HT1080 (cell line): Measurements from ENCODE around the gene LMBRD2. TPM values are rescaled to one million over a fixed set of nuclear protein-coding genes. Genes with fewer than 3 reads are reported as not detected.

Source experiments
- DNase-seq: peaks from one replicate; pipeline ENCODE4 v3.0.0-alpha.2; 2015; ENCODE audit warnings: low read depth
- total RNA-seq: library from RNA; depleted of rRNA; stranded (reverse); fragments of >200 nt; shearing (Covaris generic); gene quantifications from 2 replicates; pipeline ENCODE4 v1.2.3, GENCODE V29; 2014

Gene LMBRD2
- total RNA-seq, 1 experiment from 2014 or later = 8.0 TPM

- DNase-seq = no peak
Measured at GRCh38 chr5:36111238-36111637, 40.4 kb downstream of the LMBRD2 start.

GRCh38 chr5:36108758-36109460, 42.8 kb downstream of the LMBRD2 start:
- DNase-seq = no peak

DNA sequence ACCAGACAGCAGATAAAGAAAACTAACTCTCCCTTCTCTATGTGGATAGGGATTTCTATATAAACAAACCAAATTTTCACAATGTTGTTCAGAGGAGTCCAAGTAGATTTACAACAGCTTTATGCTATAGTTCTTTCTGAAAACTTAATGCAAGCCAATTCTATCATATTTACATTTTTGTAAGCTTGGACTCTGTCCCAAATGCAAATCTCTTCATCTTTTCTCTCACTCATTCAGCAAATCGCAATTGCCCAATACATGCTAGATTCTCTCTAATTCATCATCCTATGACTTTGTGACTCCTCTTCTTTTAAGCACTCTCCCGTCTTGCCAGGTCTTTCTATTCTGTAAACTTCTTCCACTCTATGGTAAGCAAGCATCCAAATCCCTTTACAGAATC, 45.9 kb downstream of the LMBRD2 start:
- no peak for DNase-seq

DNA sequence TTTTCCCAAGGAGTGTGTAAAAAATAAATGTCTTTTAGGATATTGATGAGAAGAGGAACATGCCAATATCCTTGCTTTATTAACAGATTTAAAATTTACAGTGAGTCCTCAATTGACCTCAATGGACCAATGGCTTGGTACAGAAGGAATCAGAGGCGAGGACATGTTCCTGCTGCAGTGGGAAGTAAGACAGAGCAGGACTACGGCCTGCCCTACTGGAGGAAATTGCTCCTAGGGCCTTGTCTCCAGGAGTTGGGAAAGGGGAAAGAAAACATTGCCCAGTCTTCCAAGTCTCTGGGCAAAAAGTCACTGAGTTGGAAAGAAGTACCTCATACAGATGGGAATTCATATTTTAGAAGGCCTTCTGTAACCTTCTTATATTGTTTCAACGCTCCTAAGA, 51.9 kb downstream of the LMBRD2 start:
- DNase-seq = no peak

DNA sequence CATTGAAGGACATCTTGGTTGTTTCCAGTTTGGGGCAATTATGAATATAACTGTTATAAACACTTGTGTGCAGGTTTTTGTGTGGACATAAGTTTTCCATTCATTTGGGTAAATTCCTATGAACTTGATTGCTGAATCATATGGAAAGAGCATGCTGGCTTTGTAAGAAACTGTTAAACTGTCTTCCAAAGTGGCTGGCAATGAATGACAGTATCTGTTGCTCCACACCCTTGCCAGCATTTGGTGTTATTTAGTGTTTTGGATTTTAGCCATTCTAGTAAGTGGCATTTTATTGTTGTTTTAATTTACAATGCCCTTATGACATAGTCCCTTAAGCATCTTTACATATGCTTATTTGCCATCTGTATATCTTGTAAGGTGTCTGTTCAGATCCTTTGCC, 55.2 kb downstream of the LMBRD2 start:
- no peak for DNase-seq

DNA sequence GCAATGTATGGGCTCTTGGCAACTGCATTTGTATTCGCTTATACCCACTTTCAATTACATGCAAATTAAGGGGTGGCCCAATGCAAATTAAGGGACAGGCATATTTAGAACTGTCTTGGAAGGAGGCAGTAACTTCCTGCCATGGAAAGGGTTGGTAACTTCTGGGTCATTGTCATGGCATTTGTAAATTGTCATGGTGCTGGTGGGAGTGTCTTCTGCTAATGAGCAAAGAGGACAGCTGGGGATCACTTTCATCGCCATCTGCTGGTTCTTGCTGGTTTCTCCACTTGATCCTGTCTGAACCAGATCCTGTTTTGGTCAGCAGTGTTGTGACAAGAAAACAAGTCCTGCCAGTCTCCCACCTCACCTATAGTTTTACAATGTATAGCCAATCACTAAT, 61.7 kb downstream of the LMBRD2 start:
- peak; percentile 52 for DNase-seq

DNA sequence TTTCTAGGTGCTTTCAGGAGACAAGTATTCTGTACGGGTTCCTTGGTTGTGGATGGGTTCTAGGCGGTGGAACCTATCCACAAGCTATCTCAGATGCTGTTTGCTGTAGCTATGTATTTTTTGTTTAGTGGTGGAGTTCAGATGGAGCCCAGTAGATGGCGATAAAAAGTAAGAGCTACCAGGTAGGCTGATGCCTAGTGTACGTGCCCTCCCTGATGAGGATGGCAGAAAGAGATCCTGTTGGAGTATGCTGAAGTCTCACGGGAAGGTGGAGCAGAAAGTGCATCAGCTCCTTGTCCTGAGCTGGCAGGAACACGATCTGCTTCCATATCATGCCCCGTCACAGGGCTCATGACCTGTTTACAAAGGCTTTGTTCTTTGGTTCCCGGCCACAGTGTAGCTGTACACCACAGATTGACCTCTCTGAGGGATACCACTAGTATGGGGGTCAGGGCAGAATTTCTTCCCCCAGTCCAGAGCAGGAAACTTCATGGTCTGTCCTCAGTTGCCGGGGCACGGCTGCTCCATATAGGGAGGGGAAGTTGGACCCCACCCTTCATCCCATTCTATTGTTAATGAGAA, 72.4 kb downstream of the LMBRD2 start:
- DNase-seq = peak; percentile 49

- DNase-seq = no peak
Measured at GRCh38 chr5:36078430-36078829, 73.3 kb downstream of the LMBRD2 start.

DNA sequence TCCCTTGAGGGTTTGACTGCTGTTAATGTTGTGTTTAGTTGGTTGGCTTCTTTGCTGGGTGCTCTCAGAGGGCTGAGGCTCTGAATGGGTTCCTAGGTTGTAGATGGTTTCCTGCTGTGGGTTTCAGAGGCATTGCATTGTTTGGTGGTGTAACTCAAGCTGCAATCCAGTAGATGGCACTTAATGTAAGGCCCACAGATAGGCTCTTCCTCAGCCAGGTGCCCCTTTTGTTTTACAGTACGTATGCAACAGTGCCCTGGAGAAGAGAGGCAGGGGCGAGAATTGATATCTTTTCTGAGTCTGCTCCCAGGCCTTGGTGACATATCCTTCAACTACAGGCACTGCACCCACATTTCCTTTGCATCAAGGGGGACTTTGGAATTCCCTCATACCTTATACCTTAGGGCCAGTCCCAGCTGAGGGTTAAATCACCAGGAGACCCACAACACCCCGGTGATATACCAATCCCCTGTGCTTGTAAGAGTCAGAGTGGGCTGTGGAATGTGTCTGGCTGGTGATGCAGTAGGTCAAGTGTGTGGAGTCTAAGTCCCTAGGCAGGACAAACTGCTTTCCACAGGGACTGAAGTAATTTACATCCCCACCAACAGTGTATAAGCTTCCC, 78.0 kb downstream of the LMBRD2 start:
- DNase-seq = peak; percentile 30

GRCh38 chr5:36070687-36071571, 80.8 kb downstream of the LMBRD2 start:
- peak; percentile 39 for DNase-seq

- no peak for DNase-seq
Measured at GRCh38 chr5:36068751-36069281, 82.9 kb downstream of the LMBRD2 start.

DNA sequence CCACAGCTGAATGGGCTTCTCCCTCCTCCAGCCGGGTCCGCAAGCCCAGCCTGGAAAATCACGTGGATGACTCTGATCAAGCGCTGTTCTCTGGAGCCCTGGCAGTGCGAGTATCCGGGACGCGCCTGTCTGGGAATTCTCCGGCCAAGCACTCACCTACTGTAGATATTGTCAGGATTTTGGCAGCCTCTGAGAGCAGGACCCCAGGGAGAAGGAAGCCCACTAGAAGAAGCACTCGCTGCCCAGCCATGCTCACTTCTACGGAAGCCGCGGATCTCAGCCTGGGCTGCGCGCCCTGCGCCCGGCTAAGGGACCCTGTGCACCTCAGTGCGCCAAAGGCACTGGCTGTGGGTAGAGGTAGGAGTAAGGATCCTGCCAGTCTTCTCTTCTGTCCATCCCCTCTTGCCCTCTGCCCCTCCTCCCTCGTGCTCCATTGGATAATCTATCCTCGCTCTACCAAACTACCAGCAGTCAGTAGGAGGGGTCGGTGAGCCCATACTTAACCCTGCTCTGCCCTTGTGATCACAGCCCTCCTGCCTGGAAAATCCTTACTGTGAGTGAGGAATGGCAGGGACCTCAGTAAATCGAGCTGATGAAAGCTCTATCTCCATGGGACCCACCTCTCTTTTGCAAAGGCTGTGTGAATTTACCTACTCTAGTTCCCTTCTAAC, 85.0 kb downstream of the LMBRD2 start, which contains the start of gene UGT3A2:
Gene UGT3A2 (minus strand): TSS at position 343 of the 671 bp plus-strand sequence. CDS start 93 bp downstream, at position 250.
- no peak for DNase-seq

DNA sequence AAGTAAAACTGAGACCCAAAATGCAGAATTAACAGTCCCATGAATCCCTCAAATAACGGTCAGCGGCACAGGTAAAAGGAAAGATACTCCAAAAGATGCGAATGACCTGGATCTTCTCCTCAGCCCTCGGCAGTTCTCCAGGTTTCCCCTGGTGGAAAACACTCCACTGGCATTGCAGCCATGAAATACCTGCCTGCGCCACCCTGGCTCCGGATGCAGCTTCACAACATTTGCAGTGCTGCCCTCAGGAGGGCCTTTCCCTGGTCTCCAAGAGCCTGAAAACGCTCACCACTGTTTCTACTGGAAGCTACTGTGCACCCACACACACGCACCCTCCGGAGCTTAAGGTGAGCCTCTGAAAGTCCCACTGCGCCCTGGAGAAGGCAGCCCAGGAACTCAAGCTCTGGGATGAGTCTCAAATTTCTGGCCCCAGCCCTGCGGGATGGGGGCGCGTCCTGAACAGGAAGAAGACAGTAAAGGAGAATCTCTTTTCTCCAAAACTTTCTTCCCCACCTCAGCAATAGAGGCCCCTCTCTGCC, 85.6 kb downstream of the LMBRD2 start:
- no peak for DNase-seq

DNA sequence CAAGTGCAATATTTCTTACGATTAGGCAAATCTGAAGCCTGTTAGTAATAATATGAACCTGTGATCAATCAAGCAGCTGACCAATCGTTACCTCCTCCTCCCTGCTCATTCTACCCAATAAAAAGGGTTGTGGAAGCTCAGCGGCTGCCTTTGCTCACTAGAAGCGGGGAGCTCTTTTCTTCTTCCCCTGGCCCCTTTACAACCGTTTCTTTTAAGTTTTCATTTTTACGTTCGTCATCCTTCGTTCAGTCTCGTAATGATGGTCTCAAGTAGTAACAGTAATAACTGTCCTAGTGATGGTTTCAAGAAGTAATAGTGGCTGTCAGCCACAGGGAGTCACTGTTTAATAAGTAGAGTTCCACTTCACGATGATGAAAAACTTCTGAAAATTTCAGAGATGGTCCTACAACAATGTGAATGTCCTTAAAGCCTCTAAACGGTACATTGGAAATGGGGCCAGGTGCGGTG, 91.2 kb downstream of the LMBRD2 start:
- DNase-seq = peak; percentile 6

DNA sequence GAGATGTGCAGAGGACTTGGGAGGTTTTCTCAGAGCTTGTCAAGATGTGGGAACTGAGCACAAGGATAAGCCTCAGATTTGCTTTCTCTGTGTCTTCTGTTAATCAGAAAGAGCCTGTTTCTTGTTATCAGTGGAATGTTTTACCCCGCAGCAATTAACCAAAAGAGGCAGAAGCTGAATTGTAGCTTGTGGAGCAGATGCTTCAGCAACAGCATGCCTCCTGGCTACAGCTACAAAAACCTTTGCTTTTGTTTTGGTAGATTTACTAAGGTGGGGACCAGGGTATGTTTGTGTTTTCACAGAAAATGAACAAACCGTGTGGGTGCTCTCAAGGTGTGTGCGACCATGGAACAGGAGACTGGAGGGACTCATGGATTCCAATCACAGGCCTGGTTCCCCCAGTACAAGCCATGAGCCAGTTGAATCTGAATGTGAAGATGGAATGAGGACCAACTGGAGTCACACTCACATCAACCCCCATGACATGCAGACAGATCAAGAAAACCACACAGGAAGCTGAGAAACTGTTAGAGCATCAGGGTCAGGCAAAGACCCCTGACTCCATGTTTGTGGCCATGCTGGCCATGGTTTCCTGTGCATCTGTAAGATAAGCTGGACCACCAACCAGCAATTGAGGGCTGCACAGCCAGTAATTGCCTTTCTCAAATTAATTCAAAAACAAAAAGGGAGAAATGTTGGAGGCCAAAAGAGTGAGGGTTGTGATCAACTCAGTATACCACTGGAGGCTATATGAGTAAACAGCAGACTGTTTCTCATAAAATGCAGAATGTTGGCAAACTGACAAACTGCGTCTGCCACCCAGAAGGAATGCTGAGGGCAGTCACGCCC, 91.9 kb downstream of the LMBRD2 start:
- DNase-seq = no peak

GRCh38 chr5:36058776-36059175, 92.9 kb downstream of the LMBRD2 start:
- no peak for DNase-seq

DNA sequence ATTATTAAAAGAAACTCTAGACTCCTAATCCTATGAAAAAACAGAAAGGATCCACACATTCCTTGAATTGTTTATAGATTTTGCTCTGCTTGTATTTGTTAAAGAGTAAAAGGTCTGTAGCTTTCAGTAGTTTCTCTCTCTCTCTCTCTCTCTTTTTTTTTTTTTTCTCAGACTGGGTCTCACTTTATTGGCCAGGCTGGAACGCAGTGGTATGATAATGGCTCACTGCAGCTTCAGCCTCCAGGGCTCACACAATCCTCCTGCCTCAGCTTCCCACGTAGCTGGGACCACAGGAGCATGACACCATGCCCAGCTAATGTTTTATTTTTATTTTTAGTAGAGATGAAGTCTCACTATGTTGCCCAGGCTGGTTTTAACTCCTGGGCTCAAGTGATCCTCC, 94.3 kb downstream of the LMBRD2 start:
- no peak for DNase-seq

- no peak for DNase-seq
Measured at GRCh38 chr5:36056422-36056821, 95.3 kb downstream of the LMBRD2 start.

DNA sequence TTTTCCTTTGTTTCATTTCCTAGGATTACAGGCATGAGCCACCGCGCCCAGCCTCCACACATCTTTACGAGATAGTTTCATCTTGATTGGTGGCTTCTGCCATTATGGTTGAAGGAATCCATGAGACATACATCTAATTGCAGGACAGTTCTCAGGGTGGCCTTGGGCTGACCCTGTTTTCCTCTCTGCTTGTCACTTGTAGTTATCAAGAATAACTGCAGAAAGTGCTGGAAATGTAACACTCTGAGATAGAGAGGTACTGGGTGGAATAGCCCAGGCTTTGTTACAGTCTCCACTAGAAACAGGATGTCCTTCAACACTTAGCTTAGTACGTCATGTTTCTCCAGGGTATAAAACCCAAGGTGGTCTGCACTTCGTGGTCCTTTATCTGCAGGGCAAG, 95.7 kb downstream of the LMBRD2 start:
- no peak for DNase-seq

DNA sequence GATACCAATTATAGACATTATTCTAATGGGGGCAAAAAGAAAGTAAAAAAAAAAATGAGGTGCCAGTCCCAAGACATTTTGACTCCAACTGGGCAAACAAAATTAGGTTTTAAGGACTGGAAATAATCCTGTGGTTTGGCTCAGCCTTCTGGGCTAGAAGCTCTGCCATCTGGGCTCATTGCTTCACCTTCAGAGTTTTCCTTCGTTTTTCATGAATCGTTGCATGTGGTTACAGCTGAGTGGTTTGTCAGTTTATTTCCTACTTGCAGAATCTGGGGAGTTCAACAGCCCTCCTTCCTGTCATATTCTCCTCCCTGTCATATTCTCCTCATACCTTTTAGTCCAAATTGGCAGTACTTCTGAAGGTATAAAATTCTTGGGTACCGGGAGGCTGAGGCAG, 97.0 kb downstream of the LMBRD2 start:
- no peak for DNase-seq
